ENCODE results near the gene PARK7.

GRCh38 chr1:7988576-7988975 is 27.1 kb downstream of the PARK7 start:
- TF ChIP-seq CTCF (conservative IDR thresholded peaks at IDR 0.05 in 1 of 2, IDR thresholded peaks at IDR 0.05 in 1 of 2; ENCODE audit: extremely low read depth in 1 of 2, insufficient read depth in 1 of 2, low read depth in 1 of 2, low read length in 2 of 2): no peak
- no peak for TF ChIP-seq EZH2 (IDR thresholded peaks at IDR 0.05; ENCODE audit: borderline replicate concordance, low read length)
